GM23338 (cell line): ENCODE results near the gene PRRC2A.

Experiments used
- CREB1 ChIP-seq: fragments of 250-450 bp; sonication (Bioruptor Pico); IDR thresholded peaks from 2 replicates; pipeline ENCODE4 v1.5.0; 2020; ENCODE audit warnings: low read depth, mild to moderate bottlenecking, moderate library complexity
- EZH2 ChIP-seq: fragments of 200-600 bp; sonication (generic); IDR thresholded peaks from one replicate; pipeline ENCODE4 v1.8.0; 2017; ENCODE audit warnings: antibody characterized with exemption, mild to moderate bottlenecking, low read depth; ENCODE audit not compliant: unreplicated experiment
- EZH2phosphoT487 ChIP-seq: fragments of 200-600 bp; sonication (generic); IDR thresholded peaks from one replicate; pipeline ENCODE4 v1.8.1; 2018; ENCODE audit warnings: antibody characterized with exemption; ENCODE audit not compliant: unreplicated experiment
- JUNB ChIP-seq: IDR thresholded peaks from one replicate; pipeline ENCODE4 v1.6.1; 2016; ENCODE audit warnings: antibody characterized with exemption; ENCODE audit not compliant: unreplicated experiment
- NANOG ChIP-seq: IDR thresholded peaks from 2 replicates; pipeline ENCODE4 v1.6.1; 2016; ENCODE audit warnings: antibody characterized with exemption, borderline replicate concordance
- POLR2AphosphoS5 ChIP-seq: IDR thresholded peaks from 2 replicates; pipeline ENCODE4 v1.6.1; 2016; ENCODE audit warnings: antibody characterized with exemption, low read depth
- STAT1 ChIP-seq: IDR thresholded peaks from one replicate; pipeline ENCODE4 v1.6.1; 2016; ENCODE audit warnings: antibody characterized with exemption; ENCODE audit not compliant: unreplicated experiment
- ZNF114 ChIP-seq: fragments of 250-450 bp; sonication (Bioruptor Pico); IDR thresholded peaks from 2 replicates; pipeline ENCODE4 v1.5.0; 2020; ENCODE audit warnings: mild to moderate bottlenecking, moderate library complexity
- TF ChIP-seq, protein P1 (sequence below), 2 experiments: fragments of 200-600 bp in 1 of 2; sonication (generic) in 1 of 2; conservative IDR thresholded peaks; 2 replicates each; pipeline versions ENCODE4 v1.5.1 to v1.6.1; 2016 to 2017; ENCODE audit warnings: antibody characterized with exemption in 2 of 2, low read depth in 2 of 2, mild to moderate bottlenecking in 2 of 2, moderate library complexity in 1 of 2
- TF ChIP-seq, protein P2 (sequence below): IDR thresholded peaks from one replicate; pipeline ENCODE4 v1.6.1; 2018; ENCODE audit warnings: antibody characterized with exemption; ENCODE audit not compliant: unreplicated experiment
- TF ChIP-seq, protein P3 (sequence below): IDR thresholded peaks from 2 replicates; pipeline ENCODE4 v1.6.1; 2016; ENCODE audit warnings: antibody characterized with exemption

DNA sequence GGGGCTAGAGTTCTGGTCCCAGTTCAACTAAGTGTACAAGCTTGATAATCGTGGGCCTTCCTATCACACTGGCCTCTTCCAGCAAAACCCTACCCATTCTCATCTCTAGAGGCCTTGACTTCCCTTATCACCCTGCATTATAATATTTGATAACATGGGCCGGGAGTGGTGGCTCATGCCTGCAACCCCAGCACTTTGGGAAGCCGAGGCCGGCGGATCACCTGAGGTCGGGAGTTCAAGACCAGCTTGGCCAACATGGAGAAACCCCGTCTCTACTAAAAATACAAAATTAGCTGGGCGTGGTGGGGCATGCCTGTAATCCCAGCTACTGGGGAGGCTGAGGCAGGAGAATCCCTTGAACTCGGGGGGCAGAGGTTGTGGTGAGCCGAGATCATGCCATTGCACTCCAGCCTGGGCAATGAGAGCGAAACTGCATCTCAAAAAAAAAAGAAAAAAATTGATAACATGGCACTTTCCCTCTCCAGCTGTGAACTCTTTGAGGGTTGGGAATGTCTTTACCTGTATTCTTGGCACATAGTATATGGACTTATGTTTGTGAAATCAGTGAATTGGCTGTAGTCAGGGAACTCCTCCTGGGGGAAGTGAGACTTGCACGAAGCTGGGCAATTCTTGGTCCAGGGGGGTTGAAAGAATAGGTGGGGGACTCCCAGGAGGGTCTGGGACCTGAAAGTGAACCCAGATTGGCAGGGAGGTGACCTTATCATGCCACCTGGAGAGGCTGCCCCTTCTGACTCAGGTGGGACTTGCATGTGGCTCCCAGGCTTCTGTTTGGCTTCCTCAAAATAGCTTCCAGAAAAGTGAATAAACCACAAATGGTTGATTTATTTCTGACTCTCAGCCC is 41.0 kb downstream of the PRRC2A start:
- TF ChIP-seq POLR2AphosphoS5 (no peak), JUNB (no peak), EZH2 (no peak), EZH2phosphoT487 (no peak), CREB1 (no peak), STAT1 (no peak), NANOG (no peak), ZNF114 (CRISPR knock-in tag) (no peak)
- TF ChIP-seq, protein P1, sequence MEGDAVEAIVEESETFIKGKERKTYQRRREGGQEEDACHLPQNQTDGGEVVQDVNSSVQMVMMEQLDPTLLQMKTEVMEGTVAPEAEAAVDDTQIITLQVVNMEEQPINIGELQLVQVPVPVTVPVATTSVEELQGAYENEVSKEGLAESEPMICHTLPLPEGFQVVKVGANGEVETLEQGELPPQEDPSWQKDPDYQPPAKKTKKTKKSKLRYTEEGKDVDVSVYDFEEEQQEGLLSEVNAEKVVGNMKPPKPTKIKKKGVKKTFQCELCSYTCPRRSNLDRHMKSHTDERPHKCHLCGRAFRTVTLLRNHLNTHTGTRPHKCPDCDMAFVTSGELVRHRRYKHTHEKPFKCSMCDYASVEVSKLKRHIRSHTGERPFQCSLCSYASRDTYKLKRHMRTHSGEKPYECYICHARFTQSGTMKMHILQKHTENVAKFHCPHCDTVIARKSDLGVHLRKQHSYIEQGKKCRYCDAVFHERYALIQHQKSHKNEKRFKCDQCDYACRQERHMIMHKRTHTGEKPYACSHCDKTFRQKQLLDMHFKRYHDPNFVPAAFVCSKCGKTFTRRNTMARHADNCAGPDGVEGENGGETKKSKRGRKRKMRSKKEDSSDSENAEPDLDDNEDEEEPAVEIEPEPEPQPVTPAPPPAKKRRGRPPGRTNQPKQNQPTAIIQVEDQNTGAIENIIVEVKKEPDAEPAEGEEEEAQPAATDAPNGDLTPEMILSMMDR (conservative IDR thresholded peaks at IDR 0.05; ENCODE audit: low read depth in 2 of 2): no peak
- TF ChIP-seq, protein P2, sequence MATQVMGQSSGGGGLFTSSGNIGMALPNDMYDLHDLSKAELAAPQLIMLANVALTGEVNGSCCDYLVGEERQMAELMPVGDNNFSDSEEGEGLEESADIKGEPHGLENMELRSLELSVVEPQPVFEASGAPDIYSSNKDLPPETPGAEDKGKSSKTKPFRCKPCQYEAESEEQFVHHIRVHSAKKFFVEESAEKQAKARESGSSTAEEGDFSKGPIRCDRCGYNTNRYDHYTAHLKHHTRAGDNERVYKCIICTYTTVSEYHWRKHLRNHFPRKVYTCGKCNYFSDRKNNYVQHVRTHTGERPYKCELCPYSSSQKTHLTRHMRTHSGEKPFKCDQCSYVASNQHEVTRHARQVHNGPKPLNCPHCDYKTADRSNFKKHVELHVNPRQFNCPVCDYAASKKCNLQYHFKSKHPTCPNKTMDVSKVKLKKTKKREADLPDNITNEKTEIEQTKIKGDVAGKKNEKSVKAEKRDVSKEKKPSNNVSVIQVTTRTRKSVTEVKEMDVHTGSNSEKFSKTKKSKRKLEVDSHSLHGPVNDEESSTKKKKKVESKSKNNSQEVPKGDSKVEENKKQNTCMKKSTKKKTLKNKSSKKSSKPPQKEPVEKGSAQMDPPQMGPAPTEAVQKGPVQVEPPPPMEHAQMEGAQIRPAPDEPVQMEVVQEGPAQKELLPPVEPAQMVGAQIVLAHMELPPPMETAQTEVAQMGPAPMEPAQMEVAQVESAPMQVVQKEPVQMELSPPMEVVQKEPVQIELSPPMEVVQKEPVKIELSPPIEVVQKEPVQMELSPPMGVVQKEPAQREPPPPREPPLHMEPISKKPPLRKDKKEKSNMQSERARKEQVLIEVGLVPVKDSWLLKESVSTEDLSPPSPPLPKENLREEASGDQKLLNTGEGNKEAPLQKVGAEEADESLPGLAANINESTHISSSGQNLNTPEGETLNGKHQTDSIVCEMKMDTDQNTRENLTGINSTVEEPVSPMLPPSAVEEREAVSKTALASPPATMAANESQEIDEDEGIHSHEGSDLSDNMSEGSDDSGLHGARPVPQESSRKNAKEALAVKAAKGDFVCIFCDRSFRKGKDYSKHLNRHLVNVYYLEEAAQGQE: no peak
- TF ChIP-seq, protein P3, sequence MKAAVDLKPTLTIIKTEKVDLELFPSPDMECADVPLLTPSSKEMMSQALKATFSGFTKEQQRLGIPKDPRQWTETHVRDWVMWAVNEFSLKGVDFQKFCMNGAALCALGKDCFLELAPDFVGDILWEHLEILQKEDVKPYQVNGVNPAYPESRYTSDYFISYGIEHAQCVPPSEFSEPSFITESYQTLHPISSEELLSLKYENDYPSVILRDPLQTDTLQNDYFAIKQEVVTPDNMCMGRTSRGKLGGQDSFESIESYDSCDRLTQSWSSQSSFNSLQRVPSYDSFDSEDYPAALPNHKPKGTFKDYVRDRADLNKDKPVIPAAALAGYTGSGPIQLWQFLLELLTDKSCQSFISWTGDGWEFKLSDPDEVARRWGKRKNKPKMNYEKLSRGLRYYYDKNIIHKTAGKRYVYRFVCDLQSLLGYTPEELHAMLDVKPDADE: no peak
